SU-DHL-6 (cell line): ENCODE data around the gene CYSRT1.

Experiments used
- H2AFZ ChIP-seq: fragments of 200-600 bp; sonication (generic); 2 replicates; pipeline ENCODE4 v1.6.1; 2014; ENCODE audit warnings: low read depth, mild to moderate bottlenecking, moderate library complexity, mixed read lengths, antibody characterized with exemption, low read length; ENCODE audit not compliant: severe bottlenecking
- H3F3A ChIP-seq: fragments of 200-600 bp; shearing (Covaris generic); 2 replicates; pipeline ENCODE4 v1.6.0; 2016; ENCODE audit warnings: antibody characterized with exemption, mild to moderate bottlenecking; ENCODE audit not compliant: insufficient read depth
- H3K27ac ChIP-seq: fragments of 200-600 bp; sonication (generic); 2 replicates; pipeline ENCODE4 v1.5.1; 2016; ENCODE audit warnings: low read depth, mild to moderate bottlenecking, low read length, moderate library complexity, mixed read lengths
- H3K27me3 ChIP-seq: fragments of 200-600 bp; sonication (generic), shearing (Covaris generic); 2 replicates; pipeline ENCODE4 v1.6.0; 2014; ENCODE audit warnings: mild to moderate bottlenecking, low read length
- H3K36me3 ChIP-seq: fragments of 200-600 bp; sonication (generic); 2 replicates; pipeline ENCODE4 v1.6.1; 2014; ENCODE audit warnings: mild to moderate bottlenecking, low read length, mixed read lengths
- H3K4me2 ChIP-seq: fragments of 300-600, 200-600 bp; shearing (Covaris generic), sonication (generic); 2 replicates; pipeline ENCODE4 v1.6.0; 2014; ENCODE audit warnings: low read length, low read depth, mild to moderate bottlenecking; ENCODE audit not compliant: poor library complexity, severe bottlenecking
- H3K4me3 ChIP-seq: fragments of 200-600 bp; sonication (generic); 2 replicates; pipeline ENCODE4 v1.5.1; 2014; ENCODE audit warnings: antibody characterized with exemption, low read length, mild to moderate bottlenecking, mixed read lengths; ENCODE audit not compliant: insufficient read depth, poor library complexity, severe bottlenecking
- H3K79me2 ChIP-seq: fragments of 200-600 bp; sonication (generic); 2 replicates; pipeline ENCODE4 v1.6.1; 2014; ENCODE audit warnings: mild to moderate bottlenecking, low read length, moderate library complexity; ENCODE audit not compliant: insufficient read depth
- H3K9ac ChIP-seq: fragments of 200-600 bp; sonication (generic); 2 replicates; pipeline ENCODE4 v1.7.0; 2014; ENCODE audit warnings: mild to moderate bottlenecking, low read length
- H3K9me2 ChIP-seq: fragments of 200-600 bp; sonication (generic); replicated peaks from 2 replicates; pipeline ENCODE4 v1.6.1; 2014; ENCODE audit warnings: low read length; ENCODE audit not compliant: insufficient read depth
- H3K9me3 ChIP-seq: fragments of 200-600 bp; sonication (generic); 2 replicates; pipeline ENCODE4 v1.6.1; 2014; ENCODE audit warnings: low read length, mixed read lengths; ENCODE audit not compliant: insufficient read depth
- H4K20me1 ChIP-seq: fragments of 200-600 bp; sonication (generic); 2 replicates; pipeline ENCODE4 v1.6.1; 2014; ENCODE audit warnings: low read depth, mild to moderate bottlenecking, antibody characterized with exemption, low read length, moderate library complexity, mixed read lengths
- CTCF ChIP-seq: fragments of 200-600 bp; sonication (generic); IDR thresholded peaks from one replicate; pipeline ENCODE4 v1.5.1; 2017; ENCODE audit warnings: antibody characterized with exemption, mild to moderate bottlenecking, low read length, moderate library complexity; ENCODE audit not compliant: insufficient read depth, poor library complexity, severe bottlenecking
- EZH2phosphoT487 ChIP-seq: fragments of 200-600 bp; sonication (generic), shearing (Covaris generic); conservative IDR thresholded peaks from 2 replicates; pipeline ENCODE4 v1.6.1; 2018; ENCODE audit warnings: mild to moderate bottlenecking, antibody characterized with exemption, low read length, moderate library complexity, mixed read lengths

CYSRT1 gene

GRCh38 chr9:137222190-137223077, 2.5 kb upstream of the CYSRT1 start, which contains the start of gene RNF208:
Gene RNF208 (minus strand): TSS chr9:137222240. CDS start chr9:137221212, 1,028 bp downstream.
- no peaks in the 10 kb centered on the region for H3K9me2 ChIP-seq
- no peaks in the 10 kb centered on the region for H3K79me2 ChIP-seq
- TF ChIP-seq CTCF (no peak), EZH2phosphoT487 (no peak)
- H3F3A ChIP-seq = no peaks in the 10 kb centered on the region
- no peaks in the 10 kb centered on the region for H3K27me3 ChIP-seq
- no peak within 1 kb of the TSS for H2AFZ ChIP-seq
- no peaks in the 10 kb centered on the region for H3K36me3 ChIP-seq
- peak within 1 kb of the TSS; percentile 87 for H3K4me3 ChIP-seq
- H4K20me1 ChIP-seq = no peaks in the 10 kb centered on the region
- H3K4me2 ChIP-seq = peak within 1 kb of the TSS; percentile 71
- no peaks in the 10 kb centered on the region for H3K9me3 ChIP-seq
- 0 out of 2 replicates have a peak within 1 kb of the TSS, but pooled peaks have one; percentile 4 for H3K27ac ChIP-seq
- H3K9ac ChIP-seq = peak within 1 kb of the TSS; percentile 97

- H3K27ac ChIP-seq = peak overlapping the region; percentile 51
- peak overlapping the region; percentile 97 for H3K9ac ChIP-seq
- TF ChIP-seq EZH2phosphoT487 (no peak), CTCF (no peak)
- H2AFZ ChIP-seq = peak overlapping the region; percentile 87
- H3K27me3 ChIP-seq = no peaks in the 10 kb centered on the region
- no peaks in the 10 kb centered on the region for H3K9me3 ChIP-seq
- no peaks in the 10 kb centered on the region for H4K20me1 ChIP-seq
- H3F3A ChIP-seq = no peaks in the 10 kb centered on the region
- no peaks in the 10 kb centered on the region for H3K79me2 ChIP-seq
- peak overlapping the region; percentile 71 for H3K4me2 ChIP-seq
- H3K36me3 ChIP-seq = no peaks in the 10 kb centered on the region
- H3K4me3 ChIP-seq = peak overlapping the region; percentile 87
- H3K9me2 ChIP-seq = no peaks in the 10 kb centered on the region
These were observed 1.6 kb upstream of the CYSRT1 start for GRCh38 chr9:137223078-137223970.

- H3K27me3 ChIP-seq = no peaks in the 10 kb centered on the region
- no peak overlapping the region for H3K9ac ChIP-seq
- no peak overlapping the region for H3K4me2 ChIP-seq
- TF ChIP-seq EZH2phosphoT487 (no peak), CTCF (no peak)
- no peak overlapping the region for H2AFZ ChIP-seq
- H3K9me2 ChIP-seq = no peaks in the 10 kb centered on the region
- no peak overlapping the region for H3K27ac ChIP-seq
- no peaks in the 10 kb centered on the region for H3K36me3 ChIP-seq
- no peaks in the 10 kb centered on the region for H3K79me2 ChIP-seq
- no peaks in the 10 kb centered on the region for H4K20me1 ChIP-seq
- no peaks in the 10 kb centered on the region for H3K9me3 ChIP-seq
- H3K4me3 ChIP-seq = no peak overlapping the region
- H3F3A ChIP-seq = no peaks in the 10 kb centered on the region
These were observed 841 bp downstream of the CYSRT1 start for GRCh38 chr9:137225699-137226331.
